KMS-11 (cell line): Measurements from ENCODE around the gene C20orf141.

Source experiments
- H2AFZ ChIP-seq: fragments of 200-600 bp; sonication (generic); 2 replicates; pipeline ENCODE4 v1.6.1; 2016; ENCODE audit warnings: antibody characterized with exemption, mixed run types, low read depth
- H3K27ac ChIP-seq: fragments of 200-600 bp; sonication (generic); 2 replicates; pipeline ENCODE4 v1.6.1; 2016; ENCODE audit warnings: mild to moderate bottlenecking, mixed run types
- H3K27me3 ChIP-seq: fragments of 200-600 bp; sonication (generic); 2 replicates; pipeline ENCODE4 v1.6.1; 2017; ENCODE audit warnings: mild to moderate bottlenecking, low read depth, mixed run types, moderate library complexity; ENCODE audit not compliant: insufficient read depth
- H3K36me3 ChIP-seq: fragments of 200-600 bp; sonication (generic); 2 replicates; pipeline ENCODE4 v1.6.1; 2017; ENCODE audit warnings: mild to moderate bottlenecking, mixed run types; ENCODE audit not compliant: insufficient read depth
- H3K4me1 ChIP-seq: fragments of 200-600 bp; sonication (generic); 2 replicates; pipeline ENCODE4 v1.6.1; 2016; ENCODE audit warnings: mild to moderate bottlenecking, low read depth, mixed run types; ENCODE audit not compliant: poor library complexity, severe bottlenecking
- H3K4me2 ChIP-seq: fragments of 200-600 bp; sonication (generic); 2 replicates; pipeline ENCODE4 v1.7.0; 2016; ENCODE audit warnings: mild to moderate bottlenecking, mixed run types
- H3K4me3 ChIP-seq: fragments of 200-600 bp; sonication (generic); IDR thresholded peaks from 2 replicates; pipeline ENCODE4 v1.6.1; 2017; ENCODE audit warnings: low read depth, low read length, mixed read lengths; ENCODE audit not compliant: insufficient read depth
- H3K79me2 ChIP-seq: fragments of 200-600 bp; sonication (generic); 2 replicates; pipeline ENCODE4 v1.6.1; 2016; ENCODE audit warnings: low read depth, mixed run types; ENCODE audit not compliant: insufficient read depth
- H3K9ac ChIP-seq: fragments of 200-600 bp; sonication (generic); 2 replicates; pipeline ENCODE4 v1.6.1; 2016; ENCODE audit warnings: mild to moderate bottlenecking, mixed run types
- H4K20me1 ChIP-seq: fragments of 200-600 bp; sonication (generic); 2 replicates; pipeline ENCODE4 v1.6.1; 2016; ENCODE audit warnings: mild to moderate bottlenecking, mixed run types; ENCODE audit not compliant: insufficient read depth
- CTCF ChIP-seq: fragments of 200-600 bp; sonication (generic); conservative IDR thresholded peaks from 2 replicates; pipeline ENCODE4 v1.6.1; 2017; ENCODE audit warnings: low read depth, mild to moderate bottlenecking, antibody characterized with exemption, low read length, moderate library complexity, mixed read lengths

The C20orf141 gene

GRCh38 chr20:2859330-2860121, 44.7 kb downstream of the C20orf141 start:
- Histone ChIP-seq H3K9ac (no peak overlapping the region), H3K4me3 (no peak overlapping the region)
- no peak for TF ChIP-seq CTCF

GRCh38 chr20:2864626-2865025, 49.8 kb downstream of the C20orf141 start:
- Histone ChIP-seq H3K4me1 (no peaks in the 10 kb centered on the region), H4K20me1 (no peaks in the 10 kb centered on the region), H2AFZ (no peak overlapping the region), H3K9ac (no peak overlapping the region), H3K36me3 (no peaks in the 10 kb centered on the region), H3K4me3 (no peak overlapping the region), H3K4me2 (no peak overlapping the region), H3K27ac (no peak overlapping the region), H3K27me3 (no peaks in the 10 kb centered on the region), H3K79me2 (no peaks in the 10 kb centered on the region)
- no peak for TF ChIP-seq CTCF

More at GRCh38 chr20:2859330-2860121, 44.7 kb downstream of the C20orf141 start:
- H3K79me2 ChIP-seq, result no peaks in the 10 kb centered on the region
- H4K20me1 ChIP-seq, result no peaks in the 10 kb centered on the region
- H3K27me3 ChIP-seq, result no peaks in the 10 kb centered on the region
- H3K4me2 ChIP-seq, result no peak overlapping the region
- H3K27ac ChIP-seq, result no peak overlapping the region
- H3K36me3 ChIP-seq, result no peaks in the 10 kb centered on the region
- H2AFZ ChIP-seq, result no peak overlapping the region
- no peaks in the 10 kb centered on the region for H3K4me1 ChIP-seq

- TF ChIP-seq CTCF, result no peak
- no peak overlapping the region for H3K27ac ChIP-seq
These were observed 50.3 kb downstream of the C20orf141 start for GRCh38 chr20:2865101-2865500.

More at GRCh38 chr20:2865101-2865500, 50.3 kb downstream of the C20orf141 start:
- no peaks in the 10 kb centered on the region for H4K20me1 ChIP-seq
- H3K36me3 ChIP-seq, result no peaks in the 10 kb centered on the region
- no peaks in the 10 kb centered on the region for H3K4me1 ChIP-seq
- no peaks in the 10 kb centered on the region for H3K27me3 ChIP-seq
- no peaks in the 10 kb centered on the region for H3K79me2 ChIP-seq
- no peak overlapping the region for H2AFZ ChIP-seq
- H3K9ac ChIP-seq, result no peak overlapping the region
- no peak overlapping the region for H3K4me3 ChIP-seq
- no peak overlapping the region for H3K4me2 ChIP-seq
